SK-N-SH (cell line): Measurements from ENCODE around the gene CPEB4. TPM values are rescaled to one million over a fixed set of nuclear protein-coding genes. Genes with fewer than 3 reads are reported as not detected.

ENCODE experiments used
- CTCF ChIA-PET: fragments of 300-600, 350-600 bp; formaldehyde crosslinking; extraction: SDS; loops from one replicate; lab custom pipeline; 2021; lab: Yijun Ruan, JAX
- POLR2A ChIA-PET: fragments of 350-600 bp; sonication (Branson Sonifier 250); formaldehyde crosslinking; extraction: SDS; loops from one replicate; lab custom pipeline; 2020; ENCODE audit warnings: antibody characterized with exemption, inconsistent platforms; lab: Yijun Ruan, JAX
- DNase-seq: peaks from one replicate; pipeline ENCODE4 v3.0.0; 2012
- H2AFZ ChIP-seq: fragments of 200-600 bp; sonication (generic); 2 replicates; pipeline ENCODE4 v1.8.1; 2016; ENCODE audit warnings: antibody characterized with exemption, mild to moderate bottlenecking, low read depth
- H3F3A ChIP-seq: fragments of 200-600 bp; sonication (generic); replicated peaks from 2 replicates; pipeline ENCODE3; 2016; ENCODE audit warnings: antibody characterized with exemption, mild to moderate bottlenecking; ENCODE audit not compliant: insufficient read depth
- H3K27ac ChIP-seq, 2 experiments: fragments of 200-500 bp in 1 of 2; fragments of 200-600 bp in 1 of 2; sonication (Bioruptor generic) in 1 of 2; sonication (generic), shearing (Covaris generic) in 1 of 2; 2 replicates each; pipeline versions ENCODE4 v1.5.1 to v1.6.1; 2014 to 2016; ENCODE audit warnings: low read depth in 2 of 2, inconsistent platforms in 1 of 2, low read length in 1 of 2, mild to moderate bottlenecking in 1 of 2, mixed read lengths in 1 of 2
- H3K27me3 ChIP-seq: fragments of 200-600 bp; sonication (generic), shearing (Covaris generic); 2 replicates; pipeline ENCODE4 v1.6.1; 2016; ENCODE audit warnings: mixed run types; ENCODE audit not compliant: insufficient read depth
- H3K36me3 ChIP-seq, 2 experiments: fragments of 200-500 bp in 1 of 2; fragments of 200-600 bp in 1 of 2; sonication (Bioruptor generic) in 1 of 2; sonication (generic) in 1 of 2; replicated peaks in 1 of 2; 2 replicates each; pipeline versions ENCODE3 to v1.5.1; 2014 to 2016; ENCODE audit warnings: low read length in 1 of 2, mild to moderate bottlenecking in 1 of 2; ENCODE audit not compliant: insufficient read depth in 2 of 2, control insufficient read depth in 1 of 2
- H3K4me1 ChIP-seq, 2 experiments: fragments of 200-500 bp in 1 of 2; fragments of 200-600 bp in 1 of 2; sonication (Bioruptor generic) in 1 of 2; sonication (generic), shearing (Covaris generic) in 1 of 2; 2 replicates each; pipeline versions ENCODE4 v1.5.1 to v1.6.1; 2014 to 2016; ENCODE audit warnings: low read depth in 1 of 2, low read length in 1 of 2, mixed run types in 1 of 2; ENCODE audit not compliant: insufficient read depth in 2 of 2, control insufficient read depth in 1 of 2
- H3K4me2 ChIP-seq: fragments of 200-600 bp; sonication (generic), shearing (Covaris generic); 2 replicates; pipeline ENCODE4 v1.6.1; 2017; ENCODE audit warnings: mixed run types
- H3K4me3 ChIP-seq, 2 experiments: fragments of 200-500 bp in 1 of 2; fragments of 200-600 bp in 1 of 2; sonication (Bioruptor generic) in 1 of 2; sonication (generic), shearing (Covaris generic) in 1 of 2; 2 replicates each; pipeline versions ENCODE4 v1.5.1 to v1.8.1; 2014 to 2016; ENCODE audit warnings: low read depth in 2 of 2, inconsistent platforms in 1 of 2, low read length in 1 of 2, mild to moderate bottlenecking in 1 of 2, mixed read lengths in 1 of 2, moderate library complexity in 1 of 2
- H3K79me2 ChIP-seq: fragments of 200-600 bp; sonication (generic); 2 replicates; pipeline ENCODE4 v1.8.1; 2017; ENCODE audit warnings: mild to moderate bottlenecking; ENCODE audit not compliant: insufficient read depth
- H3K9ac ChIP-seq: fragments of 200-600 bp; sonication (generic); 2 replicates; pipeline ENCODE4 v1.6.1; 2017; ENCODE audit warnings: mixed run types
- H3K9me2 ChIP-seq: fragments of 200-600 bp; sonication (generic); 2 replicates; pipeline ENCODE4 v1.6.1; 2017; ENCODE audit warnings: mixed run types
- H3K9me3 ChIP-seq: fragments of 200-600 bp; sonication (generic); 2 replicates; pipeline ENCODE4 v1.6.1; 2017; ENCODE audit warnings: mixed run types, mild to moderate bottlenecking, moderate library complexity
- H4K20me1 ChIP-seq: fragments of 200-600 bp; sonication (generic); 2 replicates; pipeline ENCODE4 v1.6.1; 2017; ENCODE audit warnings: mild to moderate bottlenecking, mixed run types; ENCODE audit not compliant: insufficient read depth
- CTCF ChIP-seq: fragments of 200-600 bp; sonication (generic); IDR thresholded peaks from 2 replicates; pipeline ENCODE4 v1.6.1; 2017; ENCODE audit warnings: antibody characterized with exemption, mild to moderate bottlenecking, moderate library complexity
- ELF1 ChIP-seq: IDR thresholded peaks from 2 replicates; pipeline ENCODE4 v1.4.0; 2012
- EP300 ChIP-seq, 2 experiments: IDR thresholded peaks; 2 replicates each; pipeline versions ENCODE4 v1.4.0 to v1.6.1; 2012; ENCODE audit warnings: borderline replicate concordance in 1 of 2, low read depth in 1 of 2, low read length in 1 of 2
- EZH2phosphoT487 ChIP-seq: fragments of 200-600 bp; sonication (generic); IDR thresholded peaks from 2 replicates; pipeline ENCODE4 v1.6.1; 2017; ENCODE audit warnings: low read depth, mixed run types, mild to moderate bottlenecking, antibody characterized with exemption, moderate library complexity, borderline replicate concordance
- FOXJ3 ChIP-seq: sonication (generic); formaldehyde crosslinking; IDR thresholded peaks from 2 replicates; pipeline ENCODE4 v1.5.1; 2020; ENCODE audit warnings: mild to moderate bottlenecking, missing genetic modification reagents
- FOXM1 ChIP-seq: IDR thresholded peaks from 2 replicates; pipeline ENCODE4 v1.4.0; 2012; ENCODE audit warnings: low read depth, mild to moderate bottlenecking
- GABPA ChIP-seq: IDR thresholded peaks from 2 replicates; pipeline ENCODE4 v1.4.0; 2012; ENCODE audit warnings: low read depth, mild to moderate bottlenecking
- JUND ChIP-seq: IDR thresholded peaks from 2 replicates; pipeline ENCODE4 v1.4.0; 2012
- MEF2A ChIP-seq: IDR thresholded peaks from 2 replicates; pipeline ENCODE4 v1.4.0; 2012; ENCODE audit warnings: low read depth, borderline replicate concordance
- MXI1 ChIP-seq: IDR thresholded peaks from 2 replicates; pipeline ENCODE4 v1.6.1; 2012; ENCODE audit warnings: mild to moderate bottlenecking, low read depth, low read length, improper control_type of control experiment
- NFIC ChIP-seq: IDR thresholded peaks from 2 replicates; pipeline ENCODE4 v1.4.0; 2012; ENCODE audit warnings: borderline replicate concordance
- PBX3 ChIP-seq: IDR thresholded peaks from 2 replicates; pipeline ENCODE4; 2012
- RAD21 ChIP-seq: IDR thresholded peaks from 2 replicates; pipeline ENCODE4 v1.6.1; 2012; ENCODE audit warnings: mild to moderate bottlenecking, low read length
- RCOR1 ChIP-seq: fragments of 150-350 bp; IDR thresholded peaks from 2 replicates; pipeline ENCODE4 v1.6.1; 2017; ENCODE audit warnings: antibody characterized with exemption, low read length
- RXRA ChIP-seq: IDR thresholded peaks from 2 replicates; pipeline ENCODE4 v1.4.0; 2012; ENCODE audit warnings: low read depth, mild to moderate bottlenecking, borderline replicate concordance
- SIN3A ChIP-seq: IDR thresholded peaks from 2 replicates; pipeline ENCODE4 v1.6.1; 2012; ENCODE audit warnings: low read depth, mild to moderate bottlenecking, low read length, moderate library complexity, borderline replicate concordance
- TAF1 ChIP-seq: IDR thresholded peaks from 2 replicates; pipeline ENCODE4 v1.6.1; 2012; ENCODE audit warnings: low read depth, mild to moderate bottlenecking, low read length, moderate library complexity, borderline replicate concordance
- TEAD4 ChIP-seq: IDR thresholded peaks from 2 replicates; pipeline ENCODE4 v1.4.0; 2012; ENCODE audit warnings: mild to moderate bottlenecking, borderline replicate concordance; ENCODE audit not compliant: insufficient read depth
- USF1 ChIP-seq: IDR thresholded peaks from 2 replicates; pipeline ENCODE4 v1.4.0; 2012; ENCODE audit warnings: low read depth, borderline replicate concordance
- ZBTB33 ChIP-seq: IDR thresholded peaks from 2 replicates; pipeline ENCODE4 v1.4.0; 2012; ENCODE audit warnings: low read depth, borderline replicate concordance
- WGBS: methylation state at CpG from one replicate; pipeline ENCODE4 v1.1.6; 2017; ENCODE audit warnings: low lambda C conversion rate; 5-methylcytosine and 5-hydroxymethylcytosine counted together
- polyA plus RNA-seq, 3 experiments: library from polyadenylated mRNA; depleted of rRNA; stranded (reverse); fragments of >200 nt; gene quantifications; 2 replicates each; pipeline ENCODE4 v1.2.3, GENCODE V29; 2012

Gene CPEB4
- polyA plus RNA-seq, 1 of the 3 experiments (the other 2 are of a cell fraction), result 6.8 TPM

GRCh38 chr5:173997331-173997730 is 109.2 kb downstream of the CPEB4 start:
- H2AFZ ChIP-seq, result no peak overlapping the region
- H3K9ac ChIP-seq, result no peak overlapping the region
- H3K36me3 ChIP-seq, result no peaks in the 10 kb centered on the region
- H4K20me1 ChIP-seq, result no peaks in the 10 kb centered on the region
- no peak for DNase-seq
- H3K4me2 ChIP-seq, result no peak overlapping the region
- no peak for TF ChIP-seq EP300 (IDR thresholded peaks at IDR 0.05; ENCODE audit: borderline replicate concordance in 1 of 2, low read depth in 1 of 2, low read length in 1 of 2)
- TF ChIP-seq NFIC, result no peak
- no peak for TF ChIP-seq RAD21
- no peak for TF ChIP-seq TEAD4
- no peak for TF ChIP-seq SIN3A
- TF ChIP-seq MEF2A, result no peak
- no peak for TF ChIP-seq CTCF
- no peak for TF ChIP-seq MXI1
- no peak for TF ChIP-seq RXRA
- no peak for TF ChIP-seq EZH2phosphoT487
- no peak for TF ChIP-seq JUND
- TF ChIP-seq PBX3, result no peak
- no peak for TF ChIP-seq ELF1
- TF ChIP-seq FOXJ3 (CRISPR knock-in tag), result no peak
- no peak for TF ChIP-seq FOXM1
- TF ChIP-seq GABPA, result no peak
- H3F3A ChIP-seq, result no peaks in the 10 kb centered on the region
- no peaks in the 10 kb centered on the region for H3K79me2 ChIP-seq
- 41% methylated on average over 4 of the region's 4 CpGs for WGBS
- H3K4me3 ChIP-seq, result no peak overlapping the region
- no peaks in the 10 kb centered on the region for H3K9me2 ChIP-seq
- POLR2A ChIA-PET, result no interaction called here
- H3K4me1 ChIP-seq, result no peaks in the 10 kb centered on the region
- H3K9me3 ChIP-seq, result no peaks in the 10 kb centered on the region
- CTCF ChIA-PET, result interaction anchor here (0.5 to 1.8 kb wide), 7 partner anchors 13 to 799 kb away, joined by 3 to 5 read pairs (median 3); no protein-coding TSS in a partner anchor
- H3K27me3 ChIP-seq, result no peaks in the 10 kb centered on the region
- H3K27ac ChIP-seq, result no peak overlapping the region

GRCh38 chr5:173998531-173998930 is 110.4 kb downstream of the CPEB4 start:
- 47% methylated on average over 4 of the region's 4 CpGs for WGBS
- H3K9me2 ChIP-seq, result no peaks in the 10 kb centered on the region

More at GRCh38 chr5:173998531-173998930, 110.4 kb downstream of the CPEB4 start:
- Histone ChIP-seq H3K4me1 (no peaks in the 10 kb centered on the region), H3K27me3 (no peaks in the 10 kb centered on the region), H3K9me3 (no peaks in the 10 kb centered on the region), H4K20me1 (no peaks in the 10 kb centered on the region), H3K4me3 (no peak overlapping the region), H3K27ac (no peak overlapping the region), H3K79me2 (no peaks in the 10 kb centered on the region), H3F3A (no peaks in the 10 kb centered on the region), H3K4me2 (no peak overlapping the region), H3K9ac (no peak overlapping the region), H3K36me3 (no peaks in the 10 kb centered on the region), H2AFZ (no peak overlapping the region)
- no peak for DNase-seq
- POLR2A ChIA-PET, result no interaction called here
- CTCF ChIA-PET, result interaction anchor here (0.8 to 1.5 kb wide), 4 partner anchors 8 to 581 kb away, joined by 3 to 4 read pairs (median 4); no protein-coding TSS in a partner anchor
- TF ChIP-seq ZBTB33 (no peak), USF1 (no peak), RCOR1 (no peak), MEF2A (no peak), CTCF (no peak), MXI1 (no peak), TEAD4 (no peak), EP300 (IDR thresholded peaks at IDR 0.05; ENCODE audit: borderline replicate concordance in 1 of 2, low read depth in 1 of 2, low read length in 1 of 2) (no peak), TAF1 (no peak)
